ENCODE measurements around the gene TSEN34.
A peak's percentile ranks its signal among the peaks of the same experiment; 100 is the strongest.
"Not testable (repeated sequence)": the region's sequence is repeated elsewhere in the genome, so short reads cannot be mapped to it uniquely, and the experiment has no call there.

TSEN34 gene

GRCh38 chr19:54189145-54189734, 1.9 kb upstream of the TSEN34 start, which contains the start of gene MBOAT7:
Gene MBOAT7, minus strand, starts transcription at chr19:54189580. Its CDS starts 1,072 bp downstream, at chr19:54188508.
- no peak for DNase-seq

- peak; percentile 100 for DNase-seq
These were observed 1.2 kb upstream of the TSEN34 start for GRCh38 chr19:54189735-54190502.

GRCh38 chr19:54190503-54191010, 551 bp upstream of the TSEN34 start:
- peak; percentile 99 for DNase-seq

- DNase-seq, result no peak
These were observed 824 bp downstream of the TSEN34 start for GRCh38 chr19:54191811-54192453.

- no peak for DNase-seq
These were observed 1.9 kb downstream of the TSEN34 start for GRCh38 chr19:54193011-54193410.

- DNase-seq, result not testable (repeated sequence)
These were observed 3.4 kb downstream of the TSEN34 start for GRCh38 chr19:54194463-54194862.

GRCh38 chr19:54196536-54196935, 5.4 kb downstream of the TSEN34 start:
- no peak for DNase-seq

- DNase-seq, result no peak
These were observed 6.0 kb downstream of the TSEN34 start for GRCh38 chr19:54197121-54197520.

- no peak for DNase-seq
These were observed 8.3 kb downstream of the TSEN34 start for GRCh38 chr19:54199401-54199800.

GRCh38 chr19:54201172-54201701, 10.1 kb downstream of the TSEN34 start:
- no peak for DNase-seq

- DNase-seq, result no peak
These were observed 10.9 kb downstream of the TSEN34 start for GRCh38 chr19:54201980-54202379.

GRCh38 chr19:54203151-54203611, 12.1 kb downstream of the TSEN34 start:
- DNase-seq, result no peak

GRCh38 chr19:54204767-54205468, 13.8 kb downstream of the TSEN34 start:
- DNase-seq, result no peak

- DNase-seq, result no peak
These were observed 15.1 kb downstream of the TSEN34 start for GRCh38 chr19:54206030-54206830.

- DNase-seq, result no peak
These were observed 15.7 kb downstream of the TSEN34 start for GRCh38 chr19:54206831-54207177.

GRCh38 chr19:54207193-54207592, 16.1 kb downstream of the TSEN34 start:
- not testable (repeated sequence) for DNase-seq

- no peak for DNase-seq
These were observed 16.5 kb downstream of the TSEN34 start for GRCh38 chr19:54207676-54207982.

- DNase-seq, result peak; percentile 97
These were observed 17.1 kb downstream of the TSEN34 start for GRCh38 chr19:54207983-54208783.

GRCh38 chr19:54208784-54209057, 17.6 kb downstream of the TSEN34 start:
- DNase-seq, result no peak

- no peak for DNase-seq
These were observed 18.1 kb downstream of the TSEN34 start for GRCh38 chr19:54209058-54209810.

Data from GDM1 (cell line).